ENCODE results near the gene DPY19L3.

GRCh38 chr19:32416749-32417456 is 11.3 kb downstream of the DPY19L3 start:
- TF ChIP-seq CTCF (IDR thresholded peaks at IDR 0.05; ENCODE audit: low read depth, low read length) (no peak), EZH2phosphoT487 (IDR thresholded peaks at IDR 0.05; ENCODE audit: low read depth) (no peak)

Data from OCI-LY3 (cell line).